GM10847 (cell line): Measurements from ENCODE around the gene SRGAP3.

Experiments
- POLR2A ChIP-seq: IDR thresholded peaks from 2 replicates; pipeline ENCODE4 v1.6.1; 2011; ENCODE audit not compliant: insufficient read length; ENCODE audit errors: extremely low read depth

SRGAP3 gene

DNA sequence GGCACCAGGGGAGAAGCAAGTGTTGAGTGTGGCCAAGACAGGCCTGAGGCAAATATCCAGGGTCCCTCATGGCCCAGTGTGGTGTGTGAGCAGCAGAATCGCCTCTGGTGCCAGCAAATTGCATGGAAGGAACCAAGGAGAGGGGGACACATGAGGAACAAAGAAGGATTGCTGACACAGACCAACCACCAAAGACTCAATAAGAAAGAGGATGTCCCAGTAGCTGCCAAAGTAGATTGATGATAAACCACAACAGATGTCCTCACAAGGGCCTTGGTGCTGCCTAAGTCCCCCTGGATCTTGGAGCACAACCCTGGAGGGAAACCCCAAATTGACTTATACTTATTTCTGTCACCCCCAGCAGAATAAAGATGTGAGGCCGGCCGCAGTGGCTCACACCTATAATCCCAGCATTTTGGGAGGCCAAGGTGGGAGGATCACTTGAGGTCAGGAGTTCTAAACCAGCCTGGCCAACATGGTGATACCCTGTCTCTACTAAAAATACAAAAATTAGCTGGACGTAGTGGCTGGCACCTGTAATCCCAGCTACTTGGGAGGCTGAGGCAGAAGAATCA, 10.6 kb downstream of the SRGAP3 start:
- no peak for TF ChIP-seq POLR2A

DNA sequence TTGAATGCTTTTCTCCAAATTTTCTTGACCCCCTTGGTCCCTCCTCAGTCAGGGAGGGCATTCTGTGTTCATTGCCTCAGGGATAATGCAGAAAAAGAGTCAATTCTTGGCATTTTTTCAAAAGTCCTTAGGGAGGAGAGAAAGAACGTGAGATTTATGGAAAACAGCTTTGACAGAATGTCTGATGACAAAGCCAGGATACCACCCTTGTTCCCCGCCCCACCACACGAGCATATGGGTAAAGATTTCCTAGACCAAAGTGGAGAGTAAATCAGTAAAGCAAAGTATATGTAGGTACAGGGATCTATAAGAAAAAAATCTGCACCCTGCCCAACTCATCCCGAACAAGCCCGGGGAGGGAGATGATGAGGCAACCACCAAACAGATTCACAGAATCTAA, 11.2 kb downstream of the SRGAP3 start:
- TF ChIP-seq POLR2A, result no peak

- no peak for TF ChIP-seq POLR2A
Observed at GRCh38 chr3:9233814-9234600, 15.4 kb downstream of the SRGAP3 start.

DNA sequence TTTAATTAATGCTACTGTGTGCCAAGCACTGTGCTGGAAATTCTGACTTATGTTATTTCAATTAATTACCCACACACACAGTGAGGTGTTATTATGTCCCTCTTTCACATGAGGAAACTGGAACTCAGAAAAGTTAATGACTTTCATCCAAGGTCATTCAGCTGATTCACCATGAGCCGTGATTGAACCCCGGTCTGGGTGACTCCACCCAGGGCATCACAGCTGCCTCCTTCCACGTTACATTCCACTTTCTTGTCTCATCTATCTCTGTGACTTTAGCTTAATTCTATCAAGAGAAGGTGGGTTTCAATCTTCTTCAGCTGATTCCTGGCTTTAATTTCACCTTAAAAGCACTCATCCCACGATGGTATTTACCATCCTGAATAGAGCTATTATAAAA, 16.3 kb downstream of the SRGAP3 start:
- no peak for TF ChIP-seq POLR2A

DNA sequence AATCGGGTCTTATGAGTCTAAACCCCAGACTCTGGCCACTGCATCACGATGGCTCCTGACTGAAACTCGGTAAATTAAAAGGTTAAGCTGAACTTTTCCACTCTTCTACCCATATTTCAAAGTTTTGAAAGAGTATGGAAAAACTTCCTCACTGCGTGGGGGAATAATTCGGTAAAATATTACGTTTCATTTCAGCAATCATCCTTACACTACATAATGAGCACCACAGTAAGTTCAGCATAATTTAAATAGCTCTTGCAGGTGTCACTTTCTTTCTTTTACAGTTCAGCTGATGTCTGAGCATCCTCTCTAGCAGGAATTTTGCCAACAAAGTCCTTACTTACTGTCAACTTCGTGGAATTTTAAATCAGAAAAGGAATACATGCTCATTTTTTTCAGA, 17.5 kb downstream of the SRGAP3 start:
- no peak for TF ChIP-seq POLR2A

DNA sequence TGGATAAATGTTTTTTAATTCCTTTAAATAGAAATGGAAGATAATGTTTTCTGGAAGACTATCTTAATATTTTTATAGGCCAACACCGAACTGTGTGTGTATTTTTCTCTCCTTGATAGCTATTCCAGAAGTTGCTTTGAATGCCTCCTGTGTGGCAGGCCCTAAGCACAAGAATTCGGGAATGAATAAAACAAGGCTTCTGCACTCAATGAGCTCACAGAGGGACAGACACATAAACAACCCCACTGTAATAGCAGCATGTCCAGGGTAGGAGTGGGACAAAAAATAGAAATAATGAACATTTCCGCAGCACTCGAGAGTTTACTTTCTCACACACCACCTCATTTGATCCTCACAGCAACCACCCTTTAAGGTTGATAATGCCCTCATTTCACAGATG, 18.0 kb downstream of the SRGAP3 start:
- TF ChIP-seq POLR2A, result no peak

DNA sequence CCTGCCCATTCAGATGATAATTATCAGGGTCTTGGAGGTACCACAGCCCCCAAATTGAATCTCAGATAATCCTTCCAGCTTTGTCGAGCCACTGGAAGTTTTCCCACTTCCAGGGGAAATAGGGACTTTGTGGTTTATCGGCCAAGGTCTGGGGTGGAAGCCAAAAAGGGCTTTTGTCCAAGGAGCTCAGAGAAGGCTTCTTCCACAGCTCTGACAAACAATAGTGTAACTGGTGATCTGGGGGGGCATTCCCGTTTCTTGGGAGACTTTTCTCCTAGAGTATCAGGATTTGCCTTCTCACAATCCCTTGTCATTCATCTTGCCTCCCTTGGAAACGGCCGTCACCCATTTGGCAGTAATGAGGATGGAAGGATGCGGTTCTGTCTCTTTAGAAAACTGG, 18.4 kb downstream of the SRGAP3 start:
- TF ChIP-seq POLR2A, result no peak

- no peak for TF ChIP-seq POLR2A
Observed at GRCh38 chr3:9230596-9230995, 18.9 kb downstream of the SRGAP3 start.

DNA sequence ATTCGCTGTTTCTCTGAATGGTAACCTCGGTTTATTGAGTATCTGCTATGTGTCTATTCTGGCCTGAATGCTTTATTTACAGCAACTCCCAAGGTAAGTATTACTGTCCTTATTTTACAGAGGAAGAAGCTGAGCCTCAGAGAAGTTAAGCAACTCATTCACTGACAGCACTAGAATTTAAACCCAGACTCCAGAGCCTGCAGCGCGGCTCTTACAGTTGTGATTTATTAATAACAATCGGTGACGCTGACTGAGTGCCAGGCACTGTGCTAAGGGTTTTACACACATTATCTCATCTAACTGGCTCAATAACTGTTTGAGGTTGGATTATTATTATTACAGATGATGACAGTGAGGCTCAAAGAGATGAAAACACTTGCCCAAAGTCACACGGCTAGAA, 19.6 kb downstream of the SRGAP3 start:
- TF ChIP-seq POLR2A, result no peak

- TF ChIP-seq POLR2A, result no peak
Observed at GRCh38 chr3:9229325-9229724, 20.1 kb downstream of the SRGAP3 start.

- no peak for TF ChIP-seq POLR2A
Observed at GRCh38 chr3:9226326-9226725, 23.1 kb downstream of the SRGAP3 start.

DNA sequence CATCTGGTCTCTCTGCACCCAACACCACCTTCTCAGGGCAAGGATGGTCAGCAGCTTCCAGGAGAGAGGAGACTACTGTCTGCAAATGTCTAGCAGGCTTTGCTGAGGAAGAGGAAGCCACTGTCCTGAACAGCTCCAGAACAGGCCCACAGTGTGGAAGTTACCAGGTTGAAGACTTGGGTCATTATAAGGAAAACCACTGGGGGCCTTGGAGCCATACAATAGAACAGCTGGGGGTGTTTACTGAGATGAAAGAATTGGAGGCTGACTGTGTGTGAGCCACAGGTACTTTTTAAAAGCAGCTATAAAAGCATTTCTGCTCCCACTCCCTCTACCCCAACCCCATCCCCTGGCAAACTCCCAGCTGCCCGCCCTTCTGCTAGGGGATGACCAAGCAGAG, 24.2 kb downstream of the SRGAP3 start:
- no peak for TF ChIP-seq POLR2A

GRCh38 chr3:9224490-9224889, 25.0 kb downstream of the SRGAP3 start:
- no peak for TF ChIP-seq POLR2A

GRCh38 chr3:9223672-9224071, 25.8 kb downstream of the SRGAP3 start:
- TF ChIP-seq POLR2A, result no peak

- TF ChIP-seq POLR2A, result no peak
Observed at GRCh38 chr3:9222956-9223639, 26.3 kb downstream of the SRGAP3 start.

GRCh38 chr3:9222049-9222448, 27.4 kb downstream of the SRGAP3 start:
- TF ChIP-seq POLR2A, result no peak
